Measurements from ENCODE around the gene GPRIN2.
"Not testable (repeated sequence)": the region's sequence is repeated elsewhere in the genome, so short reads cannot be mapped to it uniquely, and the experiment has no call there.

The GPRIN2 gene

DNA sequence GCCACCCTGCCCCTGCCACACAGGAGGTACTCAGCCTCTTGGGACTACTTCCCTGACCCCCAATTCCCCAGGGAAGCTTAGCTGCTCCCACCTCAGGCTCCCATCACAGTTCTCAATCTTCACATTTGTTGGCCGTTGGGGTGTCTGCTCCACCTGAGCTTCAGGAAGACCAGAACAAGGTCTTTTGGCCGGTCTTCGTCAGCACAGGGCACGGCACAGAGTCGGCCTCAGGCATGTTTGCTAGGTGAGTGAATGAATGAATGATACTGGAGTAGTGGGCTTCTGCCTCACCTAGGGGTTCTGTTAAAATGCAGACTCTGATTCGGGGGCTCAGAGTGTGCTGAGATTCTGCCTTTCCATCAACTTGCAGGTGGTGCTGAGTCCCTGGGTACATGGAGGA, 20.3 kb downstream of the GPRIN2 start:
- H3K4me3 ChIP-seq (ENCODE audit: low read depth, low read length), result no peak overlapping the region
- TF ChIP-seq, protein P1, sequence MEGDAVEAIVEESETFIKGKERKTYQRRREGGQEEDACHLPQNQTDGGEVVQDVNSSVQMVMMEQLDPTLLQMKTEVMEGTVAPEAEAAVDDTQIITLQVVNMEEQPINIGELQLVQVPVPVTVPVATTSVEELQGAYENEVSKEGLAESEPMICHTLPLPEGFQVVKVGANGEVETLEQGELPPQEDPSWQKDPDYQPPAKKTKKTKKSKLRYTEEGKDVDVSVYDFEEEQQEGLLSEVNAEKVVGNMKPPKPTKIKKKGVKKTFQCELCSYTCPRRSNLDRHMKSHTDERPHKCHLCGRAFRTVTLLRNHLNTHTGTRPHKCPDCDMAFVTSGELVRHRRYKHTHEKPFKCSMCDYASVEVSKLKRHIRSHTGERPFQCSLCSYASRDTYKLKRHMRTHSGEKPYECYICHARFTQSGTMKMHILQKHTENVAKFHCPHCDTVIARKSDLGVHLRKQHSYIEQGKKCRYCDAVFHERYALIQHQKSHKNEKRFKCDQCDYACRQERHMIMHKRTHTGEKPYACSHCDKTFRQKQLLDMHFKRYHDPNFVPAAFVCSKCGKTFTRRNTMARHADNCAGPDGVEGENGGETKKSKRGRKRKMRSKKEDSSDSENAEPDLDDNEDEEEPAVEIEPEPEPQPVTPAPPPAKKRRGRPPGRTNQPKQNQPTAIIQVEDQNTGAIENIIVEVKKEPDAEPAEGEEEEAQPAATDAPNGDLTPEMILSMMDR (IDR thresholded peaks at IDR 0.05; ENCODE audit: insufficient read depth, low read depth, low read length, missing control alignments), result no peak
- DNase-seq (ENCODE audit: low read depth), result no peak

DNA sequence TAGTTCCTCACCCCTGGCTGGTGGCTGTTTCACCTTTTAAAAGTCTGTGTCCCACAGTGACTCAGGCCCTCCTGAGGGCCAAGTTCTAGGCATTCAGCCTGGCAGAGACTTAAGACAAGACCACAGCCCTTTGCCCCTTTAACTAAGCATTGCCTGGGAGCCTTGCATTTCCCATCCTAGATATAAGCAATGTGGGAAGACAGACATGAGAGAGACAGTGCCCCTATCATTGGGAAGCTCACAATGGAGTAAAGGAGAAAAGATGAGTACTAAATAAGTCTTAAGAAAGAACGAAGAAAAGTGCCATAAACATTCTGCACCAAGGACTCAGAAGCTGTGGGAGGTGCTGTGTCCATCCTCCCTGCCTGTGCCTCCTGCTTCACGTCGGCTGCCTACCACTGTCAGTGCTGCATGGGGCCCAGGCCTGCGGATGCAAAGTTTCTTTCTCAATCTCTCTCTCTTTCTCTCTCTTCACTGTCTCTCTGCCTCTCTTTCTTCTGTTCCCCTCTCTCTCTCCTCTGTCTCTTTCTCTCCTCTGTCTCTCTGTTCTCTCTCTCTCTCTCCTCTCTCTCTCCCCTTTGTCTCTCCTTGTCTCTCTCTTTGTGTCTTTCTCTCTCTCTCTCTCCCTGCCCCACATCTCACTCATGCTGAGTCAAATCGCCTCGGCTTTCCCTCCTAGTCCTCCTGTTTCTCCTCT, 21.5 kb downstream of the GPRIN2 start:
- H3K4me3 ChIP-seq (ENCODE audit: low read depth, low read length), result no peak overlapping the region
- DNase-seq (ENCODE audit: low read depth), result no peak
- TF ChIP-seq, protein P1 (IDR thresholded peaks at IDR 0.05; ENCODE audit: insufficient read depth, low read depth, low read length, missing control alignments), result no peak

DNA sequence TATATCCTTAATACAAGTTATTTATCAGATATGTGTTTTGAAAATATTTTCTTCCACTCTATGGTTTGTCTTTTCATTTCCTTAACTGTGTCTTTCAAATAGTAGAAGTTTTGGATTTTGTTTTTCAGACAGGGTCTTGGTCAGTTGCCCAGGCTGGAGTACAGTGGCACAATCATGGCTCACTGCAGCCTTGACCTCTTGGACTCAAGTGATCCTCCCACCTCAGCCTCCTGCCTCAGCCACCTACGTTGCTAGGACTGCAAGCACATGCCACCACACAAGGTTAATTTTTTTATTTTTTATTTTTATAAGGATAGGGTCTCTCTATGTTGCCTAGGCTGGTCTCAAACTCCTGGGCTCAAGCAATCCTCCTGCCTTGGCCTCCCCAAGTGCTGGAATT, 24.2 kb downstream of the GPRIN2 start:
- not testable (repeated sequence) for DNase-seq (ENCODE audit: low read depth); H3K4me3 ChIP-seq (ENCODE audit: low read depth, low read length)

DNA sequence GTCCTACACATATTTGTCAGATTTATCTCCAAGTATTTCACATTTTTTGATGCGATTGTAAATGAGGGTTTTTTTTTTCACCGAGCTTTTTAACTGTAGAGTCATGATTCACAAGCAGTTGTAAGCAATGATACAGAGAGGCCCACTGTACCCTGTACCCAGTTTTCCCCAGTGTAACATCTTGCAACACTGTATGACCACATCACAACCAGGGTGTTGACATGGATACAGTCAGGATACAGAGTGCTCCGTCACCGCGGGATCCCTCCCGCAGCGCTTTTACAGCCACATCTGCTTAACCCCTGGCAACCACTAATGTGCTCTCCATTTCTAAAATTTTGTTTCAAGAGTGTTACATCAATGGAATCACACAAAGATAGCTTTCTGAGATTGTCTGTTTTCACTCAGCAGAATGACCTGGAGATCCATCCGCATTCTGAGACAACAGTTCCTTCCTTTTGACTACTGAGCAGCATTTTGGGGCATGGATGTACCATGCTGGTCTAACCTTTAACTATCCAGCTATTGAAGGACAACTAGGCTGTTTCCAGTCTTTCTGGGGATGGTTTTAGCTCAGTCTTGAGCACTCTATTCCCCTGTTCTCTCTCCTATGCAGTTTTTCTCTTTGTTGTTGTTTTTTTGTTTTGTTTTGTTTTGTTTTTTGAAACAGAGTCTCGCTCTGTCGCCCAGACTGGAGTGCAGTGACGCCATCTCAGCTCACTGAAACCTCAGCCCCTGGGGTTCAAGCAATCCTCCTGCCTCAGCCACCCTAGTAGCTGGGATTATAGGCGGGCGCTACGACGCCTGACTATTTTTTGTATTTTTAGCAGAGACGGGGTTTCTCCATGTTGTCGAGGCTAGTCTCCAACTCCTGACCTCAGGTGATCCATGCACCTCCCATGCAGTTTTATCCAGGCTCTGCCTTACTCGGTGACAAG, 25.9 kb downstream of the GPRIN2 start:
- no peak for DNase-seq (ENCODE audit: low read depth)
- no peak overlapping the region for H3K4me3 ChIP-seq (ENCODE audit: low read depth, low read length)

DNA sequence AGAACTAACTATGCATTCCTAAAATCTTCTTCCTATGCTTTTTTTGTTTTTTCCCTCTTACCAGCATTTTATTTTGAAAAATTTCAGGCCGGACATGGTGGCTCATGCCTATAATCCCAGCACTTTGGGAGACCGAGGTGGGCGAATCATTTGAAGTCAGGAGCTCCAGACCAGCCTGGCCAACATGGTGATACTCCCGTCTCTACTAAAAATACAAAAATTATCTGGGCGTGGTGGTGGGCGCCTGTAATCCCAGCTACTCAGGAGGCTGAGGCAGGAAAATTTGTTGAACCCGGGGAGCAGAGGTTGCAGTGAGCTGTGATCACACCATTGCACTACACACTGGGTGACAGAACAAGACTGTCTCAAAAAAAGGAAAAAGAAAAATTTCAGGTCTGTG, 26.7 kb downstream of the GPRIN2 start:
- not testable (repeated sequence) for DNase-seq (ENCODE audit: low read depth)

More for the DNA sequence above, 25.9 kb downstream of the GPRIN2 start:
- TF ChIP-seq, protein P1 (IDR thresholded peaks at IDR 0.05; ENCODE audit: insufficient read depth, low read depth, low read length, missing control alignments), result no peak

DNA sequence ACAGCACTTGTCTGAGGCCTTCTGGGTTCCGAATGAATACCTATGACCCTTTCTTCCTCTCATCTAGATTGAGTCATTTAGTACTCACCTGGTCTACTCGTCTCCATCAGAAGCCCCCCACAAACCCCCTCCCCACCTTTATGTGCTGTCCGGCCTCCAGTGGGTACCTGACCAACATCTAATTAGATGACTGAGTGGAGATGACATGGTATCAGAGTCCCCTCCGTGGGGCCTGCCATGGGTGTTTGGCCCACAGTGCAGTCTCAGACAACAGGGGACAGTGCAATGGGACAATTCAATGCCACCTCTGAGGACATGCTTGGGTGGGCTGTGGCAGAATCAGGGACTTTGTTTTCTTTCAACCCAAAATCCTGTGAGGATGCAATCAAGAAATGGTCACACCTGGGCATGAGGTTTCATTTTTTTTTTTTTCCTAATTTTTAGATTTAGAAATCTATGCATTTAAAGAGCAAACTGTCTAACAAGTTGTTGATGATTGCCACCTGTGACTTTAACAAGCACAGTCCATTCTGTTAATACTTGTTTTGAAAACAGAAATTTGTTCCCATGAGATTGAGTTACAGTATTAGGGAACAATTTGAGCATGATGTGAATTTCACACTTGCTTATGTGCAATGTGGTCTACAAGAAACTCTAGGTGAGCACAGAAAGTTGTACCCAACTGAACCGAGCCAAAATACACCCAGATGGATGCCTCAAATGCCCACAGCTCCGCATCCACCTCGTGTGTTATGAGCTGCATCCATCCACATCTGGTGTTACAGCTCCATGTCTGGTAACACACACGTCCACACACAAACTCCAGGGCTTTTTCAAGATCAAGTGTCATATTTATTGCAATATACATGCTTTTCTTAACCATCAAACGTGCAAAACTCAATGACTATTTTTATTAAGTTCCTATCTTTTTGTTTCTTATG, 27.5 kb downstream of the GPRIN2 start:
- H3K4me3 ChIP-seq (ENCODE audit: low read depth, low read length), result no peak overlapping the region
- TF ChIP-seq, protein P1 (IDR thresholded peaks at IDR 0.05; ENCODE audit: insufficient read depth, low read depth, low read length, missing control alignments), result no peak
- DNase-seq (ENCODE audit: low read depth), result no peak

More for the DNA sequence above, 26.7 kb downstream of the GPRIN2 start:
- H3K4me3 ChIP-seq (ENCODE audit: low read depth, low read length), result not testable (repeated sequence)

DNA sequence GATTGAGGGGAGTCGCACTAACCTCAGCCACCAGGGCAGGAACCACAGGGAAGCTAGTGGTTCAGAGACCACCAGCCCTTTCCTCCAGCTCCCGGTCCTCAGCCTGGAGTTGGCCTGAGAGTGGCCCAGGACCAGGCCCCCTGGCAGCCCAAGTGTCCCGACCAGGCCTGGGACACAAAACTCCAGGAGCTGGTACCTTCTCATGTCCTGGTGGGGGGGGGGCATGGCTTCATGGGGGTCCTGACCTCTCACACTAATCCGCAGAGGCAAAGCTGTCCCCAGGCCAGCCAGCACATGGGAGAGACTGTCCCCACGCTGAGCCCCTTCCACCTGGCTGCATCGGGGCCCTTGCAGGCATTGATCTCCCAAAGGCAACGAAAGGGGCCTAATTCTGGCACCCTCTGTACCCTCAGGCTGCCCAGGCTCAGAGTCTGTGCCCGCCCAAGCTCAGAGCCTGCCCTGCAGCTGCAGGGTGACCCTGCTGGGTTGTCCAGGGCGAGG, 28.2 kb downstream of the GPRIN2 start:
- DNase-seq (ENCODE audit: low read depth), result no peak
- H3K4me3 ChIP-seq (ENCODE audit: low read depth, low read length), result no peak overlapping the region
- TF ChIP-seq, protein P1 (IDR thresholded peaks at IDR 0.05; ENCODE audit: insufficient read depth, low read depth, low read length, missing control alignments), result no peak

Measured in GM12865 (cell line).